ENCODE results near the gene TRPM8.

- no peak for TF ChIP-seq CTCF (optimal IDR thresholded peaks at IDR 0.05 in 1 of 3, IDR thresholded peaks at IDR 0.05 in 1 of 3, conservative IDR thresholded peaks at IDR 0.05 in 1 of 3; ENCODE audit: extremely low read depth in 1 of 3, insufficient read depth in 2 of 3, low read length in 3 of 3)
- no peak for TF ChIP-seq EZH2 (IDR thresholded peaks at IDR 0.05; ENCODE audit: low read length)
Measured at GRCh38 chr2:233944722-233945121, 27.5 kb downstream of the TRPM8 start.

All from keratinocyte (primary cell).